GM13976 (cell line): ENCODE measurements around the gene AIP.
A peak's percentile ranks its signal among the peaks of the same experiment; 100 is the strongest.

ENCODE experiments used
- DNase-seq: peaks from one replicate; pipeline ENCODE4 v3.0.0; 2012; ENCODE audit warnings: low spot score
- in situ Hi-C: fragments of 300-500 bp; cut with MboI; formaldehyde crosslinking; loops from one replicate; pipeline ENCODE4 v1.12.0; 2022; ENCODE audit warnings: low sequenced_read_pairs, mixed read lengths, inconsistent platforms; ENCODE audit not compliant: unreplicated experiment
- TF ChIP-seq, protein P1 (sequence below): IDR thresholded peaks from 2 replicates; pipeline ENCODE4 v1.5.1; 2012; ENCODE audit warnings: borderline replicate concordance, mild to moderate bottlenecking; ENCODE audit not compliant: insufficient read depth; ENCODE audit errors: extremely low read depth, missing control alignments, control extremely low read depth

The AIP gene

DNA sequence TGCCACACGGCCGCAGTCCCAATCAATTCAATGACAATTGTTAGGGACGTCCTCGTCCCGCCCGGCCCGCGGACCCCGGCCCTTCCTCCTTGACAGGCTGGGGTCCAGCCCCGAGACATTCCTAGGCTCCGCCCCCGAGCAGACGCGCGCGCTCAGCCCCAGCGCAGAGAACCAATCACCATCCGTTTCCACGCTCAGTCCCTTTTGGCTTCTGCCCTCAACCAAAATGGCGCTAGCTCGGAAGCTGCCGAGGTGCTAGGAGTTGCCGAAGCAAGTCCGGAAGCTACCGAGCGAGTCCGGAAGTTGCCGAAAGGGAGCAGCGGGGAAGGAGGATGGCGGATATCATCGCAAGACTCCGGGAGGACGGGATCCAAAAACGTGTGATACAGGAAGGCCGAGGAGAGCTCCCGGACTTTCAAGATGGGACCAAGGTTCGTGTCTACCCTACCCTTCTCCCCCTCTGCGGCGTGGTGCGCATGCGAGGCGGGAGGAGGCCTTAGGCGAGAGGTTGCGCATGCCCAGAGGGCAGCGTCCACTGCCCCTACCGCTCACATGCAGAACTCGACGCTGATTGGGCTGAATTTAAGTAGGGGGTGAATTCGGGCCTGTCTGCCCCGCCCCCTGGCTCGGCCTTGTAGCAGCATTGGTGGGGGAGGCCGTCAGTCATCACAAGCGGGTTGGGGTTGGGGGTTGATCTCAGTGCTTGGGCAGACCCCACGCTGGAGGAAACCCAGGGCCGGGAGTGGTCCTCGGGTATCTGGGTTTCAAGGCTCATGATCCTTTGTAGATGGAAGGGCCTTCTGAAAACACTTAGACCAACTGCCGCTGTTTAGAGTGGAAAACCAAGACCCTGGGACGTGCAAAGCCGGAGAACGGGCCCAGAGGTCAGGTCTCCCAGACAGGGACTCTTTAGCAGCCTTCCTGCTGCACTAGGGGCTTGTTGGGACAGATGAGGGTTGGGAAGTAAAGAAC, at the start of gene AIP:
Gene AIP (plus strand): TSS at position 200 of the 972 bp plus-strand sequence. CDS start 133 bp downstream, at position 333.
- in situ Hi-C loops = no loop called here
- TF ChIP-seq, protein P1, sequence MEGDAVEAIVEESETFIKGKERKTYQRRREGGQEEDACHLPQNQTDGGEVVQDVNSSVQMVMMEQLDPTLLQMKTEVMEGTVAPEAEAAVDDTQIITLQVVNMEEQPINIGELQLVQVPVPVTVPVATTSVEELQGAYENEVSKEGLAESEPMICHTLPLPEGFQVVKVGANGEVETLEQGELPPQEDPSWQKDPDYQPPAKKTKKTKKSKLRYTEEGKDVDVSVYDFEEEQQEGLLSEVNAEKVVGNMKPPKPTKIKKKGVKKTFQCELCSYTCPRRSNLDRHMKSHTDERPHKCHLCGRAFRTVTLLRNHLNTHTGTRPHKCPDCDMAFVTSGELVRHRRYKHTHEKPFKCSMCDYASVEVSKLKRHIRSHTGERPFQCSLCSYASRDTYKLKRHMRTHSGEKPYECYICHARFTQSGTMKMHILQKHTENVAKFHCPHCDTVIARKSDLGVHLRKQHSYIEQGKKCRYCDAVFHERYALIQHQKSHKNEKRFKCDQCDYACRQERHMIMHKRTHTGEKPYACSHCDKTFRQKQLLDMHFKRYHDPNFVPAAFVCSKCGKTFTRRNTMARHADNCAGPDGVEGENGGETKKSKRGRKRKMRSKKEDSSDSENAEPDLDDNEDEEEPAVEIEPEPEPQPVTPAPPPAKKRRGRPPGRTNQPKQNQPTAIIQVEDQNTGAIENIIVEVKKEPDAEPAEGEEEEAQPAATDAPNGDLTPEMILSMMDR = peak; percentile 11
- peak; percentile 95 for DNase-seq

DNA sequence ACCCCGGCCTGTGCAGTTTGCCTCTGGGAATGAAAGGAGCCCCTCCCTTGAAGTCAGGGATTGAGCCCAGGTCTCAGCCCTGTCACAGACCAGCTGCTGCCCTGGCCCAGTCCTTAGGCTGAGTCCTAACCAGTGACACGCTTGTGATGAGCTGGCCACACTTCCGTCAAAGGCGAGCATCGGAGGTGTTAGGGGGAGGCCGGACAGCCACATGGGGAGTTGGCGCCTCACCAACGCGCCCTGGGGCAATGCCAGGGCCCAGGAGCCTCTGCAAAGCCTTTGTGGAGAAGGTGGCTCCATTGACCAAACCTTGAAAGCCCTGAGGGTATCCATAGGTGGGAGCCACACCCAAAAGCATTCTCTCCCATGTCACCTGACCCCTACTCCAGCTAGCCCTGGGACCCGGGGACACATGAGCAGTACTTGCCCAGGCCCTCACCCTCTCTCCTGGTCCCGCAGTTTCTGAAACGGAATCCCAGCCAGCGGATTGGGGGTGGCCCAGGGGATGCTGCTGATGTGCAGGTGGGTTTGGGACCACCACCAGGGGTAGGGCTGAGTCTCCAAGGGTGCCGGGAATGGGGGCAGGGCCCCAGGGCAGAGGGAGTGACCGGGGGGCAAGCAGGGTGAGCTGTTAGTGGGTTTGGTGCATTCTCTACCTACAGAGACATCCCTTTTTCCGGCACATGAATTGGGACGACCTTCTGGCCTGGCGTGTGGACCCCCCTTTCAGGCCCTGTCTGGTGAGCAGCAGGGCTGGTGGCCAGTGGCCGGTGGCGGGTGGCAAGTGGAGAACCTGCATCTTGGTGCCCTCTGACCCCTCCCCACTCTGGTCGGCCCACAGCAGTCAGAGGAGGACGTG, 49.1 kb upstream of the AIP start:
- TF ChIP-seq, protein P1 = no peak
- in situ Hi-C loops = no loop called here
- DNase-seq = no peak

- no peak for DNase-seq
- TF ChIP-seq, protein P1 = no peak
- in situ Hi-C loops = no loop called here
Observed at GRCh38 chr11:67434395-67434881, 48.4 kb upstream of the AIP start.

- TF ChIP-seq, protein P1 = no peak
- DNase-seq = no peak
- in situ Hi-C loops = no loop called here
Observed at GRCh38 chr11:67435031-67435726, 47.6 kb upstream of the AIP start.

- in situ Hi-C loops = no loop called here
- TF ChIP-seq, protein P1 = no peak
- no peak for DNase-seq
Observed at GRCh38 chr11:67435727-67436458, 46.9 kb upstream of the AIP start.
